Stimulated activated CD8-positive, alpha-beta memory T cell treated with anti-CD3 and anti-CD28 coated beads, Interleukin-12 subunit alpha, Interleukin-12 subunit beta, amount 100 ng/mL, for 24 hours (primary cell): ENCODE data around the gene SPECC1.
A peak's percentile ranks its signal among the peaks of the same experiment; 100 is the strongest.
"Not testable (repeated sequence)": the region's sequence is repeated elsewhere in the genome, so short reads cannot be mapped to it uniquely, and the experiment has no call there.

Experiments used
- DNase-seq: peaks from one replicate; pipeline ENCODE4 v3.0.0-alpha.2; 2020; ENCODE audit errors: extremely low read depth

The SPECC1 gene

GRCh38 chr17:20208717-20209116 lies 199.6 kb downstream of the SPECC1 start:
- no peak for DNase-seq

- DNase-seq, result no peak
These were observed 201.0 kb downstream of the SPECC1 start for GRCh38 chr17:20210180-20210579.

GRCh38 chr17:20210614-20211013 lies 201.5 kb downstream of the SPECC1 start:
- DNase-seq, result no peak

GRCh38 chr17:20211246-20211645 lies 202.1 kb downstream of the SPECC1 start:
- no peak for DNase-seq

GRCh38 chr17:20213449-20213848 lies 204.3 kb downstream of the SPECC1 start:
- no peak for DNase-seq

- no peak for DNase-seq
These were observed 205.6 kb downstream of the SPECC1 start for GRCh38 chr17:20214794-20215193.

- no peak for DNase-seq
These were observed 207.1 kb downstream of the SPECC1 start for GRCh38 chr17:20216154-20216815.

GRCh38 chr17:20216853-20217252 lies 207.7 kb downstream of the SPECC1 start:
- DNase-seq, result no peak

GRCh38 chr17:20217677-20218076 lies 208.5 kb downstream of the SPECC1 start:
- DNase-seq, result no peak

- no peak for DNase-seq
These were observed 209.1 kb downstream of the SPECC1 start for GRCh38 chr17:20218272-20218671.

GRCh38 chr17:20223808-20224328 lies 214.7 kb downstream of the SPECC1 start:
- DNase-seq, result no peak

- no peak for DNase-seq
These were observed 215.2 kb downstream of the SPECC1 start for GRCh38 chr17:20224379-20224778.

GRCh38 chr17:20225162-20226115 lies 216.3 kb downstream of the SPECC1 start:
- DNase-seq, result no peak

- DNase-seq, result peak; percentile 39
These were observed 217.8 kb downstream of the SPECC1 start for GRCh38 chr17:20226814-20227482.

GRCh38 chr17:20227720-20228370 lies 218.7 kb downstream of the SPECC1 start:
- not testable (repeated sequence) for DNase-seq

- no peak for DNase-seq
These were observed 219.3 kb downstream of the SPECC1 start for GRCh38 chr17:20228410-20228809.

GRCh38 chr17:20228860-20229259 lies 219.7 kb downstream of the SPECC1 start:
- DNase-seq, result no peak

- no peak for DNase-seq
These were observed 221.8 kb downstream of the SPECC1 start for GRCh38 chr17:20230924-20231323.

GRCh38 chr17:20232611-20233010 lies 223.5 kb downstream of the SPECC1 start:
- no peak for DNase-seq

GRCh38 chr17:20234276-20234675 lies 225.1 kb downstream of the SPECC1 start:
- peak; percentile 22 for DNase-seq

GRCh38 chr17:20235747-20236146 lies 226.6 kb downstream of the SPECC1 start:
- no peak for DNase-seq
